GM18526 (cell line): ENCODE measurements around the gene CCL27.

Source experiments
- POLR2A ChIP-seq: IDR thresholded peaks from 3 replicates; pipeline ENCODE4 v1.6.1; 2011; ENCODE audit not compliant: insufficient read length; ENCODE audit errors: extremely low read depth

The CCL27 gene

DNA sequence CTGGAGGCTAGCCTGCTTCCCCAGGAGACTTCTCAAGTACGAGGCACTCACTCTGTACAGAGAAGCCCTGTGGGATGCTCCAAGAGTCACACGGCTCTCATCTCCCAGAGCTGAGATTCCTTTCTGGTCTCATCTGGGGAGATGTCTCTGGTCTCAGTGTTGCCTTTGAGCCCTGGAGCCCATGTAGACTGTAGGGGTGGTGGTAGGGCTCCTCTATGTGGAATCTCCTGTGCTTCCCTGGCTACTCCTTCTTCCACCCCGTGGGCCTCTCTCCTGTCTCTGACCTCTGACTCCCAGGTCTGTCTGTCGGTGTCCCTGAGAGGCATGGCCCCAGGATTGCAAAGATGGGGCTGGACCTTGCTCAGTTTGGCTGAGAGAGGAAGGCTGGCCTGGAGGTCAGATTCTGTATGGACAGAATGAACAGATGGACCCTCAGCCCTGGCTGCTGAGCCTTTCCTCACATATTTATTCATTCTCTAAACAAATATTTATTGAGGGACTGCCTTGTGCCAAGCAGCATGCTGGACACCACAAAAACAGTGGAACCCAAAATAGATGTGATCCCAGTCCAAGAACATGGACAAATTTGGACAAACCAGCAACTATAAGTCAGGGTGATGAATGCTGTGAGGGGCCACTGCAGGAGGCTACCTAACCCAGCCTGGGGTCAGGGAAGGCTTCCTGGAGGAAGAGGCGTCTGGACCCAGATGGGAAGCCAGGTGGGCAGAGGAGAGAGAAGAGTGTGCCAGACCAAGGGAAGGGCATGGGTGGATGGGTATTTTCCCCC is 26.1 kb upstream of the CCL27 start:
- TF ChIP-seq POLR2A: no peak

DNA sequence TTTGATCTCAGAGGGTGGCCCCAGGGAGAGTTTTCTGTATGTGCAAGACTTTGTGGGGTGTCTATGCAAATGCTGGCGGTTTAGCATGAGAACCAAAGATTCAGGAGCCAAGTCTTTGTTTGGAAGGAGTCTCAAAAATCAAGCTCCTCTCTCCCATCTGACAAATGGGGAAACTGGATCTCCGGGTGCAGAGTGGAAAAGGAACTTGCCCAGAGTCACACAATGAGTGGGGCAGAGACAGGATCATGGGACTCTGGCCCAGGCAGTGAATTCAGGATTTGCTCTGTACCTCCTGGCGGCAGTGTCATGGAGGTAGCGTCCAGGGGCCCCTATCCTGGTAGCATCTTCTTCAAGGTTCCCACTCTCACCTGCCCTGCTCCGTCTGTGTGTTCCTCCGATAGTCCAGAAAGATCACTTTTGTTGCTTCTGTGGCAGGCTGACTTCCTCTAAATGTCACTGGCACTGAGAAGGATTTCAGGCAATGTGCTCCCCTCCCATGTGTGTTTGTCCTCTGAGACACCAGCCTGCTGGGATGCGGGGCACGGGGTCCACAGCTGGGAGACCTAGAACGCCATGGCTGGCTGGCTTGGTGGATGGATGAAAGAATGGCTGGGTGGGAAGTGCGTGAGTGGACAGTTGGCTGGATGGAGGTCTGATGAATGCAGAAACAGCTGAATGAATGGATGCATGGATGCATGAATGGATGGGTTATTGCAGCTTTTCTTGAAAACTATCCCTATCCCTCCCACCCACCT is 25.0 kb upstream of the CCL27 start:
- TF ChIP-seq POLR2A: no peak

GRCh38 chr9:34686732-34687131 is 24.3 kb upstream of the CCL27 start:
- TF ChIP-seq POLR2A: no peak

GRCh38 chr9:34686231-34686630 is 23.8 kb upstream of the CCL27 start:
- no peak for TF ChIP-seq POLR2A

- no peak for TF ChIP-seq POLR2A
Observed at GRCh38 chr9:34685591-34685990, 23.1 kb upstream of the CCL27 start.

- TF ChIP-seq POLR2A: no peak
Observed at GRCh38 chr9:34684816-34685215, 22.4 kb upstream of the CCL27 start.

DNA sequence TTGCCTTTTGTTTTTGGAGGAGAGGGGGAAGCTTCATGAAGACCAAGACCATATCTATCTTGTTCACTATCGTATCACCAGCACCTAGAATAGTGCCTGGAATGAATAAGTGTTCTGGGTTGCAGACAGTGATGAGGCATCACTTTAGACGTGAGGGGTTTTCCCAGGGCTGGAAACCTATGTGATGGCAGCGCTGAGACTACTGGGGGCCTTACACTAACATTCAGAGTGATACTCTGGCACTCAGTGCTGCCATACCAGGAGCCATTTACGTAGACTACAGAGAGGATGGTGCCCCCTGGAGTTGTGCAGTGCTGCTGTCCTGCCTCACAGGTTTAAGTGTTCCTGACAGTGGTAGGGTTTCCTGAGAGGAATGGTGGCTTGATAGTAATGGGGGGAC is 21.7 kb upstream of the CCL27 start:
- no peak for TF ChIP-seq POLR2A

GRCh38 chr9:34675869-34676268 is 13.4 kb upstream of the CCL27 start:
- TF ChIP-seq POLR2A: no peak

DNA sequence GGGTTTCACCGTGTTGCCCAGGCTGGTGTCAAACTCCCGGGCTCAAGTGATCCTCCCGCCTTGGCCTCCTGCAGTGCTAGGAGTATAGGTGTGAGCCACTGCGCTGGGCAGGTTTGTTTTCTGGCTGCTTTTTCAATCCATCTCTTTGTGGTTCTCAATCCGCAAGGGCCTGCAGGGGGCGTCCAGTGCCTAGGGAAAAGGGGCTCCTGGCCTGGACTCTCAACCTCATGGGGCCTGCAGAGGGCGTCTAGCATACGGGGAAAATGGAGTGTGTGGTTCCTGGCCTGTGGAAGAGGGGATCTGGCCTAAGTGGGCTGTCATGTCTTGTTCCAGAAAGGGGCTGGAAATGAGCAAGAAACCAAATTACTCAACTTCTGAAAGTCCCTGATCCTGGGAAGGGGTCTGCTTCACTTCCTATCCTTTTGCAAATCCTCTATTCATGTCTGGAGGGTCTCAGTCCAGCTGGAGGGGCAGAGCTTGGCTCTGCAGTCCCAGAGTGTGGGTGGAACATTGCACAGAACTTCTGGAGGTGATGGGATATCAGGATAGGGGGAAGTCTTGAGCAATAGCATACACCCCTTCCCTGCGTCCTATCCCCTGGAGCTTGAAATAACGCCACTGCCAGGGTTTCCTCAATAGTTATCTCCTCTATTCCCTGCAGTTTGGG is 12.7 kb upstream of the CCL27 start:
- no peak for TF ChIP-seq POLR2A

DNA sequence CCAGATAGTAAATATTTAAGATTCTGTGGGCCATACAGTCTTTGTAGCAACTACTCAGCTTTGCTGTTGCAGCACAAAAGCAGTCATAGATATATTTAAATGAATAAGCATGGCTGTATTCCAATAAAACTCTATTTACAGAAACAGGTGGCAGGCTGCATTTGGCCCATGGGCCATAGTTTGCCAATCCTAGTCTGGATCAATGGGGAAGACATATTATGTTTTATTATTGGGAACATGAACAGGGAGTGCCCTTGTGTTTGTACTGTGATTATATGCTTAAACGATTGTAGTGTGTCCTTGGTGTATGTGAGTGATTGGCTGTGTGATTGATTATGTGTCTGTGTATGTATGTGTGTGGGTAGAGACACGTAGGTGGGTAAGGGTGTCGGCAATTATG is 12.0 kb upstream of the CCL27 start:
- TF ChIP-seq POLR2A: no peak

DNA sequence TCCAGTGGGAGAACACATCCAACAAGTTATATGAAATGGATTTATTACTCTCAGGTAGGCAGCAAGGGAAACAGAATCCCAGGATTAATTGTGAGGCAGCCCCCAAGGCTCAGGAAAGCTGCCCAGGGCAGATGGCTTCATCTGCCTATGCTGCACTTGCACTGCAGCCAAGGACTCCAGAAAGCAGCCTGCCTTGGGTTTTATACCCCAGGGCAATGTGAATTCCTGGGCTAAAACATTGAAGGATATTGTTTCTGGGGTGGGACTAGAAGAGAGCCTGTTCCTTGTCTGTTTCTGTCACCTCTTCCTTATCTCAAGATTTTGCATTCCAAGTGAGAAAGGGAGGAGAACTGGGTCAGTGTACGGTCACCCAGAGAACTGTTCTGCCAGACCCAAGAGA is 8.8 kb upstream of the CCL27 start:
- TF ChIP-seq POLR2A: no peak

DNA sequence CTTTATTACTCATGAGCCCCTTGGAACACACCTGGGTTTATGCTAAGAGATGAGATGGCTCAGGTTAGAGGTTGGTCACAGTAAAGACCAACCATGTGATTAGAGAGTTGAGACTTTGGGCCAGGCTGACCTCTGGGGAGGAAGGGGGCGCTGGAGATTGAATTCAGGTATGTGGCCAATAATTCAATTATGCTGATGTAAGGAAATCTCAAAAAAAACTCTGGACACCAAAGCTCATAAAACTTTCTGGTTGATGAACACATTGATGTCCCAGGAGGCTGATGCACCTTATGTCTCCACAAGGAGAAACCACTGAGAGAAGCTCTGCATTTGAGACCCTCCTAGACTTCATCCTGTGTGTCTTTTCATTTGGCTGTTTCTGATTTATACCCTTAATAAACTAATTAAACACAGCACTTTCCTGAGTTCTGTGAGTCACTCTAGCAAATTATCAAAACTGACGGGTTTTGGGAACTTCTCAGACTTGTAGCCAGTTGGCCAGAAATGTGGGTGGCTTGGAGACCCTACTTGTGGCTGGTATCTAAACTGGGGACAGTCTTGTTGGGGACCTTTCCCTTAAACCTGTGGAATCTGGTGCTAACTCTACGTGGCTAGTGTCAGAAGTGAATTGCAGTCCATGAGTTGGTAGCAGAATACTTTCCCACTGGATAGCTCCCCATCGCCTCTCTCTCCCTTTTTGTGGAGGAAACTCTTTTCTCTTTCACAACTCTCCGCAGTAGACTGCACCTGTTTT is 7.5 kb upstream of the CCL27 start:
- TF ChIP-seq POLR2A: no peak

DNA sequence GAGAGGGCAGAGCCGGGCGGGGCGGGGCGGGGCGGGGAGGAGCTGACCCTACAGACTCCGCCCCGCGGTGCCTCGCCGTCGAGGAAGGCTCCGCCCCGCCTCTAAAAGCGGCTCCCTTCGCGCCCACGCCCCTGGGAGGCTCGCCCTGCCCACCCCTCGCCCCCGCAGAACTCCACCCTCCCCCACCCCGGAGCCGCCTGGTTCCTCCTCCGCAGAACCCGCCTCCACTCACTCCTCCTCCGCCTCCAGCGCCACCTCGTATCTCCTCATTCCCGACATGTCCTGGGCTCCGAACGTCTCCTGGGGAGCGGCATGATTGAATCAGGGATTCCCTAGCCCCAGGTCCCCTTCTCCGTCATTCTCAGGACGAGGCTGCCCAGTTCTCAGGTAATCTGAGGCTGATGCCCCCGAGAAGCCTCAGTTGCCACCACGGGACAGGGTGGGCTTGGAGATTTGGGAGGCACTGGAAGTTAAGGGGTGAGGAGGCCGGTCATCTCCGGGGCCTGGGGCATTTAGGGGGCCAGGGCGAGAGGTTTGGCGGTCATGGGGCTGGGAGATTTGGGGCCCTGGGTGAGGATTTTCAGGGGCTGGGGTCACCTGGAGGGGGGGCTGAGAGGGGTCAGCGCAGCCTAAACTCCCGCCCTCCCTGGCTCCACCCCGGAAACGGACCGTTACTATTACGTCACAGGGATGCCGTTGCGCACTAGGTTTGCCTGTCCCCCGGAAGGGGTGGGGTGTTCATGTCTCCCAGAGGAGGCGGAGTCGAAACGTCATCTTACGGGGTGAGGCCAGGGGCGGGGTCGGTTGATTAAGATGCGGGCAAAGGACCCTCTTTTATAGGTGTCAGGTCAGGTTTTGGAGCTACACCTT is 3.2 kb upstream of the CCL27 start:
- no peak for TF ChIP-seq POLR2A

GRCh38 chr9:34665067-34665380 is 2.6 kb upstream of the CCL27 start:
- TF ChIP-seq POLR2A: no peak
